Stimulated activated CD4-positive, alpha-beta T cell treated with anti-CD3 and anti-CD28 coated beads, TNF-alpha, amount 100 ng/mL, for 48 hours (primary cell): ENCODE measurements around the gene CXCL3.
"Not testable (repeated sequence)": the region's sequence is repeated elsewhere in the genome, so short reads cannot be mapped to it uniquely, and the experiment has no call there.

Experiments used
- DNase-seq, 3 donors: peaks; one replicate each; pipeline ENCODE4 v3.0.0-alpha.2; 2020; ENCODE audit warnings: low read depth in 3 of 3

Gene CXCL3

GRCh38 chr4:74038425-74039314, at the start of gene CXCL3:
Gene CXCL3, minus strand, starts transcription at chr4:74038689. Its CDS starts 78 bp downstream, at chr4:74038611.
- DNase-seq, result no peak

GRCh38 chr4:74087481-74087880, 49.0 kb upstream of the CXCL3 start:
- DNase-seq, result no peak

- no peak for DNase-seq
Observed at GRCh38 chr4:74085669-74086068, 47.2 kb upstream of the CXCL3 start.

GRCh38 chr4:74084984-74085383, 46.5 kb upstream of the CXCL3 start:
- DNase-seq, result no peak

GRCh38 chr4:74083546-74083945, 45.1 kb upstream of the CXCL3 start:
- DNase-seq, result no peak

GRCh38 chr4:74081035-74081434, 42.5 kb upstream of the CXCL3 start:
- no peak for DNase-seq

GRCh38 chr4:74080351-74080750, 41.9 kb upstream of the CXCL3 start:
- not testable (repeated sequence) for DNase-seq

- not testable (repeated sequence) for DNase-seq
Observed at GRCh38 chr4:74079024-74079423, 40.5 kb upstream of the CXCL3 start.

- DNase-seq, result no peak
Observed at GRCh38 chr4:74073358-74073757, 34.9 kb upstream of the CXCL3 start.

GRCh38 chr4:74072739-74073138, 34.2 kb upstream of the CXCL3 start:
- no peak for DNase-seq

- no peak for DNase-seq
Observed at GRCh38 chr4:74067586-74067985, 29.1 kb upstream of the CXCL3 start.

GRCh38 chr4:74066232-74066631, 27.7 kb upstream of the CXCL3 start:
- DNase-seq, result no peak

GRCh38 chr4:74065115-74065642, 26.7 kb upstream of the CXCL3 start:
- no peak for DNase-seq

GRCh38 chr4:74063859-74064258, 25.4 kb upstream of the CXCL3 start:
- no peak for DNase-seq

GRCh38 chr4:74062953-74063352, 24.5 kb upstream of the CXCL3 start:
- no peak for DNase-seq

GRCh38 chr4:74061430-74061829, 22.9 kb upstream of the CXCL3 start:
- no peak for DNase-seq

GRCh38 chr4:74059161-74059829, 20.8 kb upstream of the CXCL3 start:
- no peak for DNase-seq

GRCh38 chr4:74058048-74058651, 19.7 kb upstream of the CXCL3 start:
- DNase-seq, result no peak

- DNase-seq, result no peak
Observed at GRCh38 chr4:74057588-74057987, 19.1 kb upstream of the CXCL3 start.

GRCh38 chr4:74056858-74057562, 18.5 kb upstream of the CXCL3 start:
- no peak for DNase-seq

GRCh38 chr4:74056114-74056857, 17.8 kb upstream of the CXCL3 start:
- no peak for DNase-seq
